ENCODE data around the gene SCN8A.
"Not testable (repeated sequence)": the region's sequence is repeated elsewhere in the genome, so short reads cannot be mapped to it uniquely, and the experiment has no call there.

Gene SCN8A

DNA sequence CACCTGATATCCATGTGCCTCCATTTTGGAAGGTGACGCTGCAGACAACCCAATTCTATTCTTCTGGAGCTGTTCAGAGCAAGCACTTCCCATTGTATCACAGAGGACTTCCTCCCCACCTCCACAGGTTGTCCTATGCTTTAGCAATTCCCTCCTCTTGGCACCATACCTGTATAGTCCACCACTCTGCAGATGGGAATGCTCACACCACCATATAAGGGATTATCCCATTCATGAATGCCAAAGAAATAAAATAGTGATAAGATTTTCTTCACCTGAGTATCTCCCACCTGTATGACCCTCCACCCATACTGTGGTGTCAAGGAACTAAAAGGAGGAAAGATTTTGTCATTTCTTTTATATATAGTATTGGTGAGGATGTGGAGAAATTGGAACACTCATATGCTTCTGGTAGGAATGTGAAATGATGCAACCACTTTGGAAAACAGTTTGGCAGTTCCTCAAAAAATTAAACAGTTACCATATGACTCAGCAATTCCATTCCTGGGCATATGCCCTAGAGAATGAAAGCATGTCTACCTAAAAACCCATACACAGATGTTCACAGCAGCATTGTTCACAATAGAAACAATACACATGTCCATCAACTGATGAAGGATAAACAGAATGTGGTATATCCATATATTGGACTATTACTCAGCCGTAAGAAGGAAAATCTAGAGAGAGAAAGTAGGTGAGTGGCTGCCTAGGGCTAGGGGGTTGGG, 182.3 kb downstream of the SCN8A start:
- no peak for DNase-seq

DNA sequence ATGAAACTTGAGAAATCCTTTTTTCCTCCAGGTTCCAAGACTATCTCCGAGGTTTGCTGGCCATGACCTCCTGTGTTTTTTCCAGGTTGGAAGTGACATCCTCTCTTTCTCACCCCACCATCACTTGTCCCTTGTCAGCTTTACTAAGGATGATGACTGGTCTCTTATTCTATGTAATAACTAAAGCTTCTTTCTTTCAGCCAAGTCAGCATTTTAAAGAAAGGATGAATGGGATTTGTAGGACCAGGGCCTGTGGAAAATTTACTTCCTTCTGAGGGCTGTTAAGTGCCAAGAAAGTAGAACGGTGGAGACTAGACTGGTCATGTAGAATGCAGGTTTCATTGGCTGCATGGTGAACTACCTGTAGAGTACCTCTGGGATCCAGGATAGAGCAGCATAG, 183.9 kb downstream of the SCN8A start:
- no peak for DNase-seq

DNA sequence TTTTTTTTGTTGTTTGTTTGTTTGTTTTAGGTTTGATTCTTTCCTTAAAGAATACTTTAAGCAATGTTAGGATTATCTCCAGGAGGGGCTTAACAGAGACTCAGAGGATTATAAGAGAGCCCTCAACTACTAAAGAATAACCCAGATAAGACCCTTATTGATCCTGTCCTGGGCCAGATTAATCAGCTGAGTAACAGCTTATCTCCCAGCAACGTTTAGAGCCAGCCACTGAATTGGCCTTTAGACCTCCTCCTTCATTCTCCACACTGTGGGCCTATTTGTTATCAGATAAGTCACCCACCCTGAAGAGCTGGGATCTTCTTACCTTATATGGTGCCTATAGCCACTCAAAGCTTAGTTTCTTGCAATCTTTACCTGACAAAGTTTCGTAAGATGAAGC, 186.4 kb downstream of the SCN8A start:
- no peak for DNase-seq

DNA sequence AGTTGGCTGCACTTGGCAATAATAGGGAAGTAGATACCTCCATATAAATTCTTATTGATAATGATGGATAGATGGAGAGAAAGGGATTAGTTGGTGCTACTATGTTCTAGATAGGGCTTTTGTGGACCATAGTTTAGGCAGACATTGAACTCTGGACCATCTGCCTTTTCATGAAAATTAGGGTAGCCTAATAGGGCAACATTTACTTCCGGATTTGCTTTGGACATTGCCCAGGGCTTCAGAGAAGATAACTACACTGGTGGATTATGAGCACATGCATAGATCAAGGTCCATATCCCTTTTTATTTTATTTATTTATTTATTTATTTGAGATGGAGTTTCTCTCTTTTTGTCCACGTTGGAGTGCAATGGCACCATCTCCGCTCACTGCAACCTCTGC, 186.9 kb downstream of the SCN8A start:
- DNase-seq, result no peak

DNA sequence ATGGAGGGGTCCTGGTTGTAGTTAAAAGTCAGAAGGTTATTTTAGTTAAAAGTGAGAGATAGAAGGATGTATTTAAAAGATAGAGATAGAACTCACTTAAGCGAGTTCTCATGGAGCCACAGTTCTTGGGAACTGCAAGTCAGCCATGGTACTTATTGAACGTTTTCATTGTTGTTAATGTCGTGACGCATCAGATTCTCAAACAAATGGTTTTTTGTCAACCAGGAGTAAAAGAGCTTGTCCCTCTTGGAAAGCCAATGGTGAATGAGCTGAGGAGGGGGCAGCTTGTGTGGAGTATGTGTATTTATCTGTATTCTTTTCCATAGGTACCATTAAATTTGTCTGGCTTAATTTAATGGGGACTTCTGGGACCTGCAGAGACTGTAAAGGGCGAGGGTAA, 188.8 kb downstream of the SCN8A start:
- no peak for DNase-seq

DNA sequence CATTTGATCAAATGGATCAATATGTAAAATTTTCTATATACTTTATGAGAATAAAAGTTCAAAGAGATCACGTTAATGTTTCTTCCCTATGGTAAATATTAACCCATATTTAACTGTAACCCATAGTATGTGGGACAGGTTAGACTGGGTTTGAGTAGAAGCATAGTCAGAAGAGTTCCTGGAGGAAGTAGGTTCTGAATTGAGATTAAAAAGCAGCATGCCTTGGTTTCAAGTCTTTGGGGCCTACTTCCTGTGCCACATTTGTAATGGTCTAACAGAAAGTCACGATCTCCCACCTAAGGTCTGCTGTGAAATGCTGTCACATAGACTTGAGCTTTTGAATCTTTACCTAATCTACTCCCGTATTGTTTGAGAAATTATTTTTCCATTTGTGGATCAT, 193.7 kb downstream of the SCN8A start:
- DNase-seq, result no peak

DNA sequence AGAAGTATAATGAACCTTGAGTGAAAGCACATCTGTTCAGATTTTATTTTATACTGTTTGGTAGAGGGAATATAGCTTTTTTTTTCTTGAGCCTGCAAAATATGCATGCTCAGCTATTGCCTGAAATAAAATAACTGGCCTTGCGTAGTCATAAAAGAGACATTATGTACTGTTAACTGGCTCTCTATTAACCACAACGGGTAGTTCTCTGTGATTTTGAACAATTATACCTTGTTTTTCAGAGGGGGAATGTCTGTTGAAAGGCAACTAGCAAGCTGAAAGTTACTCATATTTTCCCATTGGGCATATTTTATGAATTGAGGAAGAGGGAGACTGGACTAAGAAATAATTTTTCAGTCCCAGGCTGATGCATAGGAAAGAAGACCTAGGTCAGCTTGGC, 194.9 kb downstream of the SCN8A start:
- no peak for DNase-seq

DNA sequence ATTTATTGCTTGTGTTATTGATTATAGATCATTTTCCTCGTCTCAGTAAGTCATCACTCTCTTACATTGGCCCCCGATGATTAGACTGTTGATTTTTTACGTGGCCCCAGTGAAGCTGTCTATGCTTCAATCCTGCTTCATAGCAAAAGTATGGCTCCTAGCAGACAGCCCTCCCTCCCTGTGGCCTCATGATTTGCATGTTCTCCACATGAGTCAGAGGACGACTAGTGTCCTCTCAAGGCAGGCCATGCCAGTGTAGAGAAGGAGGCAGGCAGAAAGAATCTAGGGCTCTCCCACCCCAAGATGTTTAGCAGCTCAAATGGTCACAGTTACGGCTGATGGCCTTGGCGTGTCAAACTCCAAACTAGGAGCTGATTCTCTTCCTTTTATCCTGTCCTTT, 197.8 kb downstream of the SCN8A start:
- no peak for DNase-seq

DNA sequence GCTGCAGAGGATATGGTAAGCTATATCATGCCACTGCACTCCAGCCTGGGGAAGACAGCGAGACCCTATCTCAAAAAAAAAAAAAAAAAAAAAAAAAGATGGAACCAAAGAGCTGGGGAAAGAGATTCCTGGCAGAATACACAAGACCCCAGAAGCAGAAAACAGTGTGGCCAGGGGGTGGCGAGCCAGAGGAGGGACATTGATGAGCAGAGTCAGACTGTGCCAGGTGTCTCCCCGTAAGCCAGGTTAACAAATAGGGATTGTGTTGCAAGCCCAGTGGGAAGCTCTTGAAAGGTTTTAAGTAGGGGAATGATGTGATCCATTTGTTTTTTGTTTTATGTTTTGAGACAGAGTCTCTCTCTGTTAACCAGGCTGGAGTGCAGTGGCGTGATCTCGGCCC, 201.4 kb downstream of the SCN8A start:
- no peak for DNase-seq

DNA sequence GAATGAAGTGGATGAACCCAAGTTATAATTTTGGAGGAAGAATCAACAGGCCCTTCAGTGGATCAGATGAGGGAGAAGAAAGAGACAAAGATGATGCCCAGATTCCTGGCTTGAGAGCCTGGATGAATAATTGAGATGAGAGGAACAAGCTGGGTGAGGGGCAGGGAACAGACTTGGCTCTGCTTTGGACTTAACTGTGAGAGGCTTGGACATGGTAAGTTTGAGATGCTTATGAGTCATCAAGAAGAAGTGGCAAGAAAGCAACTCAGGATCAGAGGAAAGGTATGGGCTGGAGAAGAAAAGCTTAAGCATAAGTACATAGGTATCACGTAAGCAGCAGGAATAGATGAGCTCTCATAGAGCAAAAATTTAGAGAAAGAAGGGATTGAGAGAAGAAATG, 202.2 kb downstream of the SCN8A start:
- no peak for DNase-seq

DNA sequence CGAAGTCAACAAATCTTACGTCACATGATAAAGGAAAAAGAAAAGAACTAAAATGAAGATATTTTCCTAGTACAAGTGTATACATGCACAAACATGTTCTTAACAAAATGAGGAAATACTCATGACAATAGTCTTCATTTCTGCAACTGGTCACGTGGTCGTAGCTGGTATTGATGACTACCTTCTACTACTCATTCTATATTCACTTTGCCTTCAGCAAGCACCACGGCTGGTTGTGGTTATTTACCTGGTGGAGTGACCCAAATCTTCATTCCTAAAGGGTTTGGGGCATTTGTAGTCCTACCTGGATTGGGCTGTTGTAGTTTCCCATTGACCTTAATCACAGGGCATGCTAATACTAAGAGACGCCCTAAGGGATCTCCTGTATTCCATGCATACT, 206.3 kb downstream of the SCN8A start:
- no peak for DNase-seq

DNA sequence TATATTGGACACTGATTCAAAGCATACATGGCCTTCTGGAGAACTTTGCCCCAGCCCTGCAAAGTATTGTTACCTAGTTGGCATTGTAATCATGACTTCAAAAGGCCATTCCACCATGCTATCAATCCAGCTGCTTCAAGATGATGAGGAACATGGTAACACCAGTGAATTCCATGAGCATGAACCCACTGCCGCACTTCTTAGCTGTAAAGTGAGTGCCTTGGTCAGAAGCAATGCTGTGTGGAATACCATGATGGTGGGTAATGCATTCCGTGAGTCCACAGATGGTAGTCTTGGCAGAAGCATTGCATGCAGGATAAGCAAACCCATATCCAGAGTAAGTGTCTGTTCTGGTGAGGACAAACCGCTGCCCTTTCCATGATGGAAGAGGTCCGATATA, 207.0 kb downstream of the SCN8A start:
- not testable (repeated sequence) for DNase-seq

DNA sequence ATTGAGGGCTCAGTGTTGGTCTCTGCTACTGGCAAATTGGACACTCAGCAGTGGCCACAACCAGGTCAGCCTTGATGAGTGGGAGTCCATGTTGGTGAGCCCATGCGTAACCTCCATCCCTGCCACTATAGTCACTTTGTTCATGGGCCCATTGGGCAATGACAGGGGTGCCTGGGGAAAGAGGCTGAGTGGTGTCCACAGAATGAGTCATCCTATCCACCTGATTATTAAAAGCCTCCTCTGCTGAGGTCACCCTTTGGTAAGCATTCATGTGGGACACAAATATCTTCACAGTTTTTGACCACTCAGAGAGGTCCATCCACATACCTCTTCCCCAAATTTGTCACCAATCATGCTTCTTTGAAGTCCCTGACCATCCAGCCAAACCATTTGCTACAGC, 207.5 kb downstream of the SCN8A start:
- no peak for DNase-seq

DNA sequence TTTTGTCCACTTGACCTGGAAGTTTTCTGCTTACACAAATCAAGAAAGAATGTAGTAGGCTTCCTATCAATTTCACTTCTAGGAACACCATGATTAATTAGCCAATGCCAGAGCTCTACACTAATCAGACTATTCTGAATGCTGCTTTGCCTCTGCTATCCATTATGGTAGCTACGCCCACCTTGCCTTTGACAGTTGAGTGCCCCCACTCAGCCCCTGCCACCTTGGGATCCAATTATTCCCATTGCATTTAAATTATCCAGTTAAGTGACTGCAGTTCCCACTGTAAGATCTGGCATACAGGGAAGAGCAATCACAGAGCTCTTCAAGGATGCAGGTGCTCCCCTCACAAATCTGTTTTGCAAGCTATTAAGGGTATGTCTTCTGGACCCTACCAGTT, 210.0 kb downstream of the SCN8A start:
- no peak for DNase-seq

DNA sequence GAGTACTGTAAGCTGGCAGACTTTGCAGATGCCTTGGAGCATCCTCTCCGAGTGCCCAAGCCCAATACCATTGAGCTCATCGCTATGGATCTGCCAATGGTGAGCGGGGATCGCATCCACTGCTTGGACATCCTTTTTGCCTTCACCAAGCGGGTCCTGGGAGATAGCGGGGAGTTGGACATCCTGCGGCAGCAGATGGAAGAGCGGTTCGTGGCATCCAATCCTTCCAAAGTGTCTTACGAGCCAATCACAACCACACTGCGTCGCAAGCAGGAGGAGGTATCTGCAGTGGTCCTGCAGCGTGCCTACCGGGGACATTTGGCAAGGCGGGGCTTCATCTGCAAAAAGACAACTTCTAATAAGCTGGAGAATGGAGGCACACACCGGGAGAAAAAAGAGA, 215.9 kb downstream of the SCN8A start:
- DNase-seq, result no peak

DNA sequence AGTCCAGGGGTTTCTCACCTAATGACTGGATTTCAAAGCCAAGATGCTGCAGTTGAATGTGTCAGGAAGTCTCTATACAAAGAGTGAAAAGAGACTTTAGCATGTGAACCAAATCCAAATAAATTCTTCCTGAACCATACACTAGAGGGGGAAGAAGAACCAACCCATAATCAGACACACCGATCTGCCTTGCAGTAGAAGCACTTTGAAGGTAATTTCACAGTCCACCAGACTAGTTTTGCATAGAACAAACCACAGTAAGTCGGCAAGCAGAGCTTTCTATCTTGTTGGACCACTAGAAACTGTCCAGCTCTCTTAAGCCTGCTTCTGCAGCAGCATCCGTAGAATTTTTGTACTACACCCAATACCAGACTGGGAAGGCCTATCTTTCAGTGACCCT, 218.2 kb downstream of the SCN8A start:
- no peak for DNase-seq

DNA sequence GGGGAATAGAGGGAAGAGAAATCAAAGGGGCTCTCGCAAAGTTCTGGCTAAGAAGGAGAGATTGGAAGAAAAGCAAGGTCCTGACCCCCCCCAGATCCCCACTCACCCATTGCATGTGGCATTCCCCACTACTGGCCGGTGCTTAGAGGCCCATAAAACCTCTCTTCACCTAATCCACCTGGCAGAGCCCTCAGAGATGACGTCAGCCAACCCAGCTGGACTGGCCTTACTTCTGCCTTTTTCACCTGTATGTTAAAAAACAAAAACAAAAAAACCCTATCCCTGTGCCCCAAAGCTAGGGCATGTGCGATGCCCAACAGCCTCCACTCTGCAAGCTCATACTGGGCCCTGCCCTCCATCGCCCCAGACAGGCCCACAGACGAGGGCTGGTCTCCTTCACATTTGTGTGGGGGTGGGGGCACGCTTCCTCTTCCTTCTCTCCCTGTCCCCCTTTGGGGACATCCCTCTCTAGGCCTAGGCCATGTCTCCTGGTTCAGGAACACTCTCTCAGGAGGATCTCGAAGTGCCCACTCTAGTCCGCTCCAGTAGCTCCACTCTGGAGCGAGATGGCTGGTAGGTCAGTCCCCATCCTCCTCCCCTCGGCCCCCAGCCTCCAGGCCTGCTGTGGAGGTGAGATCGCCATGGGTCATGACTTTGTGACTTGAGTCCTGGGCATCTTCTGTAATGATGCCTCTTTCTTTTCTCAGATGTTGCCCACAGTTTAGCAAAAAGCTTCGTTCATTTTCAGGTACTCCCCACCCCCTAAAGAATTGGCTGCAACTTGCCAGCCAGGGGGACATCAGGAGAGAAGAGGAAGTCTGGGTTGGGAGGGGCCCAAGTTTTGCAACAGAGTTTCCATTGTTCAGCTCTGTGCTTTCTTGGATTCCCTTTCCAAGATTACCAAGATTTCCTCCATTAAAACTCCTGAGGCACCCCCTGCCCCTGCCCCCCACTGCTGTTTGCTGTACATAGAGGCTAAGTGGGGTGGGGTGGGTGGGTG, 220.5 kb downstream of the SCN8A start:
- no peak for DNase-seq

DNA sequence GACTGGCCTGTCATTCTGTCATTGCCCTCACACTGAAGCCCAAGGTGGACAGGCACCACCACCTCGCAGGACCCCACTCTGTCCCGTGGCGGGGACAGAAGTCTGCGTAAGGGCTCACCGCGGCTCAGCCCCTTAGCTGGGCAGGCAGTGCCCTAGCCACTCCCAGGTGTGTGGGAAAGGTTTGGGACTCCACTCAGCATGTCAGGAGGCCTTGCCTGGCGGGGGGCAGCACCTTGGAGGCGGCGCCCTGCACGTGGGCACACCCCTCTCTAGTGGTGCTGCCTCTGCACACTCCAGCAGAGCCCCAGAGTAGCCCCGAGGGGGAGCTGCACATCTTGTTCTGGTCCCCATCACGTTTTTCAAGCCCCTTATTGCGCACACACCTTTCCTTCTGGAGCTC, 221.8 kb downstream of the SCN8A start:
- DNase-seq, result no peak

DNA sequence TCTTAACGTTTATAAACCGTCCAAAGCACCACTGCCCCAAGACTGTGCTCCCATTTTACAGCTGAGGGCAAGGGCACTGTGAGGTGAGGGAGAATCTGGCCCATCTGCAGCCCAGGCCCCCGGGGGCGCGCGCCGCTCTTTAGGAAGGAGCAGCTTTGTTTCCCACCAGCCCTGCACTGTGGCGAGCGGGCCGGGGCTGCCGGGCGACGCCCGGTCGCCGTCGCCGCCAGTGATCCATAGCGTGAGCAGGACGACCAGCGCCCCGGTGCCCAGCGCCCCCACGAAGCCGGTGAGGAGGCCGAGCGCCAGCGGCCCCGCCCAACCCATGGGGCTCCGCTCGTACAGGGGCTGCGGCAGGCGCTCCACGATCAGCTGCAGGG, 222.9 kb downstream of the SCN8A start:
- DNase-seq, result no peak

DNA sequence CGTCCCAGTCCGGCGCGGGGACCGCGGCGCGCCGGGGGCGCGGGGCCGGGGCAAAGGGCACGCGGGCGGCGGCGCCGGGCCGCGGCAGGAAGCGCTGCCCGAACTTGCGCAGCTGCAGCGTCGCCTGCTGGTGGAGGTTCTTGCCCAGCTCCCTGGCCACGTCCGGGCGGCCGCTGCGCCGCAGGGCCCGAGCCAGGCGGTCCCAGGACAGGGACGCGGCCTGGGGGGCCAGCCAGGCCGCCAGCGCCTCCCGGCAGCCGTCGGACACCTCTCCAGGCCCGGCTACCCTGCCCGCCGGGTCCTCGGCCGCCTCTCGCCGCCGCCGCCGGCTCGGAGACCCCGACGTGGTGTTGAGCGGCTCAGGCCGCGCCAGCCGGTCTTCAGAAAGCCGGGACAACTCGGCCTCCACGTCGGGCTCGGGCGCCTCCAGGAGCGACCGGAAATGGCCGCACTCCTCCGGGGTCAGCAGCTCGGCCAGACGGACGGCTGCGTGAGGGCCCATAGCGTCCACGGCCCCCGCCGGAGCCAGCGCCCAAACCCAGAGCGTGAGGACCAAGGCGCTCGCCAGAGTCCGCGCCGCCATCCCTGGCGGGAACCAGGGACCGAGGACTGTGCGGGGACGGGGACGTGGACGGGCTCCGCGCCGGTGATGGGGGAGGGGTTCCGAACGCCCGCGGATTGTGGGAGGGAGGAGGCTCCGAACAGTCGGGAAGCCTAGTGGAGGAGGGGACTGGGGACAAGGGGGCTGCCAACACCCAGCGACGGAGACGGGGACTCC, 223.5 kb downstream of the SCN8A start:
- peak; percentile 52 to 65 for DNase-seq

DNA sequence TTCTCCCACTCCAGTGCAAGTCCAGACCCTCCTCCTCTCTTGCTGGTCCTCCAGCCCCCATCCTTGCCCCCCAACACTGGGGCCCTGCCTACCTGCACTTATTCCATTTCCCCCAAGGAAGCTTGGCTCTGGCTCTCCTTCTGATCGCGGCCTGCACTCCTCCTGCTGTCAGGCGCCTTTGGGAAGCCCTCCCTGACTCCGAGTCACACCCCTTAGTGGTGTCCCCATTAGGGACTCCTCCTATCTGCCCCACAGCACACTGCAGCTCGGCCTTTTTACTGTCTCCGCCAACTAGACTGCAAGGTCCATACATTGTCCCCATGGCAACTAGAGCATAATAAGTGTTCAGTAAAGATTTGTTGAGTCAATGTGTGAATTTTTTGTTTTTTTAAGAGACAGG, 224.5 kb downstream of the SCN8A start:
- no peak for DNase-seq

DNA sequence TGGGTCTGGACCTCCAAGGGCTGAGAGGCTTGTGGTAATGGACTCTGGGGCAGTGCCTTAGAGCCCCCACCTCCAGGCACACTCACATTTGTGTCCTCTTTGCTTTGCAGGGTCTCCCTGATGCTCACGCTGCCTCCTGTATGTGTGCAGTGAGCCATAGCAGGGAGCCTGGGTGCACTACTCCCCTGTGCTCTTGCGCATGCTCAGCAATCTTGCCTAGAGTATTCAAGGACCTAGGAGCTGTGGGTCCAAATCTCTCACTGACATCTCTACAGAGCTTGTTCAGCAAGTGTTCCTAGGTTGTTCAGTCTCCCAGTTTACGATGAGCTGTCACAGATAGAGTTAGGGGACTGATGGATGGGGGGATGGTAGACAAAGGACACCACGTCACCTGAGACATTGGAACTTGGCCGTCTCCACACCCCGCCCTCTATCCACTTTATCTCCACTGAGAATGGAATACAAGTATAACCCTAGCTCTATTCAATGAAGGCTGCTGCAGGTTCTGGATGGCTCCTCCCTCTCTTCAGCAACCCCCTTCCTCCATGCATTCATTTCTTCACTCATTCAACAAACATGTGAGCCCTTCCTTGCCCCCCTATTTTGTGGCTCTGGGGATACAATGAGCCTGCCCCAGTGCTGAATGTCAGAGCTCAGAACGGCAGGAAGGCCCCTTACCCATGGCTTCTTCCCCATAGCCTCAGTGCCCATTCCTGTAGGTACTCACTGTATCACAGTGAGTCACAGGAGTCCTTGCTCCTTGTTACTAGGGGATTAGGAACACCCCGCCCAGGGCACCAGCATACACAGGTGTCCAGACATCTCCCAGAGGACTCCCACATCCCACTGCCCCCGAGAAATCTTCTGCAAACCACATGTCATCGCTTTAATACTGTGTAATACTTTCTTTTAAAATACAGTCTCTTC, 226.3 kb downstream of the SCN8A start:
- no peak for DNase-seq

Data from hippocampal formation (tissue), 2 donors.